SH-SY5Y (cell line): ENCODE measurements around the gene ERVK3-1.

ENCODE experiments used
- GATA2 ChIP-seq: IDR thresholded peaks from 2 replicates; pipeline ENCODE4 v1.6.1; 2011; ENCODE audit warnings: mild to moderate bottlenecking, low read depth, low read length
- GATA3 ChIP-seq: IDR thresholded peaks from 2 replicates; pipeline ENCODE4 v1.6.1; 2011; ENCODE audit warnings: low read depth, mild to moderate bottlenecking, low read length, moderate library complexity

ERVK3-1 gene

GRCh38 chr19:58355908-58356765, 51.0 kb downstream of the ERVK3-1 start:
- TF ChIP-seq GATA2 (no peak), GATA3 (no peak)

GRCh38 chr19:58356766-58357480, 51.7 kb downstream of the ERVK3-1 start:
- no peak for TF ChIP-seq GATA2
- TF ChIP-seq GATA3: no peak

GRCh38 chr19:58357481-58358145, 52.4 kb downstream of the ERVK3-1 start:
- TF ChIP-seq GATA3 (no peak), GATA2 (no peak)

DNA sequence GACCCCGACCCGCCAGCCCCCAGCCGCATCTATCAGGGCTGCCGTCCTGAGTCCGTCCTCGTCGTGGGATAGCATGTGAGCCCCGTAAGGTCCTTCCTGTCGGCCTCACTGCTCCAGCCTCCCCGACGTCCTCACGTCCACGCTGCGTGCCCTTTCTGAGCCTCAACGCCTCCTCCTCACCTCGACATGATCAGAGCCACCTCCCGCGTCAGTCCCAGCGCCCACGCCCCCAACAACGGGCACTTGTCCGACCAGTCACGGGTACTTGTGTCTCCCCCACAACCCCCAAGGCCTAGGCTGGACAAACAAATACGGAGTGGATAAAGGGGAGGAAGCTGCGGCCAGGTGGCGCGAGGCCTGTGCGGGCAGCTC, 56.7 kb downstream of the ERVK3-1 start:
- no peak for TF ChIP-seq GATA3
- no peak for TF ChIP-seq GATA2

DNA sequence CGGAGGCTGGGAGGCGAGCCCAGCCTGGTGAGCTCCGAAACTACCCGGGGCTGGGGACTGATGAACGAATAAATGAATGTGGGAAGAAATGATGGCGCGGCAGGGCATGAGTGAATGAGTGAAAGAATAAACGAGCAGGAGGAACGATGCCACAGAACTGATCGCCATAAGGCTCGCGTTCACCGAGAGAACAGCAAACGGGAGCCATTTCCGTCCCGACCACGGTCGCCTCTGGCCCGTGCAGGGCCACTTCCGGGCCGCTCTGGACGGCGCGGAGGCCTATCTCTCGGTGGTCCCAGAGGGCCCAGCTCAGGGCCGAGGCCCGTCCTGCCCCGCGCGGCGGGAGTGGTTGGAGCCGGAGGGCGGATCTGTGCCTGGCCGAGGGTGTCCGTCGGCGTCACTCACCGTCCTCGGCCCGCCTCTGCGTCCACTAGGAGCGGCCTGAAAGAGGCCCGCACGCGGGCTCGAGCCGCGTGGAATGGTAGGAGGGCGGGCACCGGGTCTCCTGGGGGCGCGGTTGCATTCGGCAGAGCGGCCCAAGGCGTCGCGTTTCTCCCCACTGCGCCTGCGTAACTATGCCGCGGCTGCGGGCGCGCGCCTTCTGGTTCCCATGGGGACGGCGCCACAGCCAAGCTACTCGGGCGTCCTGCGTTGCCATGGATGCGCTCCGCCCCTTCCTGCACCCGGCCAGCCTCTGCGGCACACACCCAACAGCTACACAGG, 57.3 kb downstream of the ERVK3-1 start, which contains the start of gene ZNF497:
Gene ZNF497, minus strand, starts transcription at position 480 of the 723 bp plus-strand sequence. CDS start 5,116 bp downstream, outside the sequence.
- TF ChIP-seq GATA2 (no peak), GATA3 (no peak)

DNA sequence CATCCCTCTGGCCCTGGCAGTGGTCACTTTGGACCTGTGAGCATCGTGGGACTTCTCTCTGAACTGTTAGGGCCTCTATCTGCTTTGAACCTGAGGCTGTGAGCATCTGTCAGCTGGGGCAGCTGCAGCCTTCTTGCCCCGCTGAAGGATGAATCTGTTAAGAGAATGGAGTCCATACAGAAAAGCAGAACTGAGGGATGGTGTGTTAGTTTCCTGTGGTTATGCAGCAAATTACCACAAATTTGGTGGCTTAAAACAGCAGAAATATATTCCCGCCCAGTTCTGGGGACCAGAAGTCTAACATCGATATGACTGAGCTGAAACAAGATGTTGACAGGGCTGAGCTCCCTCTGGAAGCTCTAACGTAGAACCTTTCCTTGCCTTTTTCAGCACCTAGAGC, 59.0 kb downstream of the ERVK3-1 start:
- TF ChIP-seq GATA2 (no peak), GATA3 (no peak)
